ENCODE measurements around the gene ACBD4.

Gene ACBD4, protein sequence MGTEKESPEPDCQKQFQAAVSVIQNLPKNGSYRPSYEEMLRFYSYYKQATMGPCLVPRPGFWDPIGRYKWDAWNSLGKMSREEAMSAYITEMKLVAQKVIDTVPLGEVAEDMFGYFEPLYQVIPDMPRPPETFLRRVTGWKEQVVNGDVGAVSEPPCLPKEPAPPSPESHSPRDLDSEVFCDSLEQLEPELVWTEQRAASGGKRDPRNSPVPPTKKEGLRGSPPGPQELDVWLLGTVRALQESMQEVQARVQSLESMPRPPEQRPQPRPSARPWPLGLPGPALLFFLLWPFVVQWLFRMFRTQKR

DNA sequence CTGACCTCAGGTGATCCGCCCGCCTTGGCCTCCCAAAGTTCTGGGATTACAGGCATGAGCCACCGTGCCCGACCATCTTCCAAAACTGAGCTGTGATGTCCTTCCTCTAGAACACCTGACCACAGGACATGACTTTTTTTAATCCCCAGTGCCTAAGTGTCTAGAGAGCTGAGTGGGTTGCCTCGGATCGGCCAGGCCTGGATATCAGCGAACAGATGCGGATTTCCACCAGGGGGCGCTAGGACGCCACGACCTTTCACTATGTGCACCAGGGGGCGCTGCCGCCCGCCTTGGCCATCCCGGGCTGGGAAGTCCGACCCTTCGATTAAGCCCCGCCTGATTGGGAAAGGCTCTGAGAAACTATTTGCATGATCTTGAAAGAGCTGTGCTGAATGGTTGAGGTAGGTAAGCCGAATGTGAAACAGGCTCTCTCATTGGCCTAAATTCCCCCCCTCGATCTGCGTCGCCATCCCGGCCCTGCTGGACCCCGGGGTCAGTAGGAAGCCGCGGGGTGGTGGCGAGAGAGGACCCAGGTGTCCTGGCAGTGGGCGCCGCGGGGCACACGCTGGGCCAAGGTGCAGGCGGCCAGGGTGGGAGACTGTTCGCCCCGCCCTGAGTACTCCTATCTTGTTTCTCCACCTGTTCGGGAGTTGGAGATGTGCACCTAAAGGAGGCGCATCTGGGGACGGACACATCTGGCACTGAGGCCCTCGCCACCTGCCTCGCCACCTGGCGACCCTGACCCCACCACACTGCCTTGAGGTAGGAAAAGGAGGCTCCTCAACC, at the start of gene ACBD4:
Gene ACBD4 (plus strand): TSS at position 496 of the 786 bp plus-strand sequence. CDS start 458 bp downstream, outside the sequence.
- peak; percentile 94 to 95 for DNase-seq

DNA sequence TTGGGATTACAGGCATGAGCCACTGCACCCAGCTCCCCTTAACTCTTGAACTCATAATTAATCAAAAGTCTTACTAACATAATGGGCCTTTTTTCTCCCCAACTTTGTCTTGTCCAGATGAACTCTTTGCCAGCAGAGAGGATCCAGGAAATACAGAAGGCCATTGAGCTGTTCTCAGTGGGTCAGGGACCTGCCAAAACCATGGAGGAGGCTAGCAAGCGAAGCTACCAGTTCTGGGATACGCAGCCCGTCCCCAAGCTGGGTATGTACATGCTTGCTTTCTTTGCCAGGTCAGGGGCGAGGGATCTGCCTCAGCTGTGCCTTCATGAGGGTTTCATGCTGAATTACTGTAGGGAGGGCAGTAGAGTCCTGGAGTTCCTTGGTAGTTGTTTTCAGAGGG, 49.1 kb upstream of the ACBD4 start:
- no peak for DNase-seq

DNA sequence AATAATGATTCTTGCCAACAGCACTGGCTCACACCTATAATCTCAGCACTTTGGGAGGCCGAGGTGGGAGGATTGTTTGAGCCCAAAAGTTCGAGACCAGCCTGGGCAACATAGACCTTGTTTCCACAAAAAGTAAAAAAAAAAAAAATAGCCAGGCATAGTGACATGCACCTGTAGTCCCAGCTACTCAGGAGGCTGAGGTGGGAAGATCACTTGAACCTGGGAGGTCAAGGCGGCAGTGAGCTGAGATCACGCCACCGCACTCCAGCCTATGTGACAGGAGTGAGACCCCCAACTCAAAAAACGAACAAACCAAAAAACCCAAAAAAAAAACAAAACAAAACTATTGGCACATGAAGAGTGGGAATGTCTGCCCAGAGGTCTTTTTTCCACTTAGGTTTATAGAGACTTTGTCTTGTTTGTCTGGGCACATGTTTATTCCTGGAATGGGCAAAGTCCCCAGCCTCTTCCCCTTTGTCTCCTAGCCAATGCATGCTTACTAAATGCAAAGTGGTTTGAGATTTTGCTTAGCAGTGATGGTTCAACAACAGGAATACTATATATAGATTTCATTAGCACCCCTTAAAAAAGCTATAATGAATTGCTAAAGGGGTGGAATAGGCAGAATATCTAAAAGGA, 48.5 kb upstream of the ACBD4 start:
- no peak for DNase-seq

DNA sequence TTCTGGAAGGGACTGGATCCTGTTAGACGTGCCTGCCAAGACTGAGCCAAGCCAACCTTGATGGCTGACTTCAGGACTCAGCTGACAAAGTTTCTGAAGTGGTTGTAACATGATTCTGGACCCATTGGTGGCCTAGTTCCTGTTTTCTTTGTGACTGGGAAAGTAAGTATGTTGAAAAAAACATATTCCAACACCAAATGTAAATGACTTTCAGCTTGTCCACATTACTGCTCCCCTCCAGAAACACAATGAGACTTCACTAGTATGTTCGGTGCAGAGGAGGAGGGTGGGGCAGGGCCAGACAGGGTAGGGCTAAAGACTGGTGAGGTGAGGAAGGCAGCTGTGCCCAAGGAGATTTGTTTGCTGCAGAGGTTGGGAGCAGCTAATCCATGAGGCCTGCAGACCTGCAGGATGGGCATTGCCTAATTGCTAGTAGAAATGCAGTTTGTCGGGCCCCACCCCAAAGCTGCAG, 47.9 kb upstream of the ACBD4 start:
- no peak for DNase-seq

DNA sequence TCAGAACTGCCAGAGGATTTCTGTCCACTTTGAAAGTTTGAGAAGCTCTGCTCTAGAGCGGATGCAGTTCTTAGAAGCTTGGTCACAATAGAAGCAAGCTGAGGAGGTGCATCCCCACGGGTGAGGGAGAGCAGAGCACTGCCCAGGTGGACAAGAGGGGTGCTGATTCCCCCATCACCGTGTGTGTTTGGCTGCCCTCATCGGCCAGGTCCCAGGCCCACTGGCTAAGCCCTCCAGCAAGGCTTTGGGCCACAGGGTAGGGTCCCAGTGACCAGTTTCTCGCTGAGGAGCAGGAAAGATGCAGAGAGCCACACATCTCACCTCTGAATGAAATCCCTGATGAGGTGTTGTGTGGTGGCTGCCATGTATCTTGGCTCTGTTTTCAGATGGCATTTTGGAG, 47.5 kb upstream of the ACBD4 start:
- DNase-seq = no peak

DNA sequence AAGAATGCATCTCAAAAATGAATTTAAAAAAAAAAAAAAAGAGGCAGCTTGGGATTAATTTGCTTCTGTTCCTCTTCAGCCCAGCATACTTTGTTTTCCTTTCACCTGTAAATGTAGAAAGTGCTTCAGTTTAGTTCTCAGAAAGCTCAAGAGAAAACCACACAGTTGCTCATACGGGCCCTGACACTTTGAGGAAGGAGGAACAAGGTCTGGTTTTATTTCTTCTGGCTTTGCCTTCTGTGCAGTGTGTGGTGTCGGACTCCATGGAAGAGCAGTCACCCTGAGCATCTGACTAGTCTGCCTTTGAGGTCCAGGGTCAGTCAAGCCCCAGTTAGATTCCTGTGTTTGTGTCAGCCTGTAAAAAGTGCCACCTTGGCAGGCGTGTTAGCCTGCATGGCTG, 46.7 kb upstream of the ACBD4 start:
- no peak for DNase-seq

DNA sequence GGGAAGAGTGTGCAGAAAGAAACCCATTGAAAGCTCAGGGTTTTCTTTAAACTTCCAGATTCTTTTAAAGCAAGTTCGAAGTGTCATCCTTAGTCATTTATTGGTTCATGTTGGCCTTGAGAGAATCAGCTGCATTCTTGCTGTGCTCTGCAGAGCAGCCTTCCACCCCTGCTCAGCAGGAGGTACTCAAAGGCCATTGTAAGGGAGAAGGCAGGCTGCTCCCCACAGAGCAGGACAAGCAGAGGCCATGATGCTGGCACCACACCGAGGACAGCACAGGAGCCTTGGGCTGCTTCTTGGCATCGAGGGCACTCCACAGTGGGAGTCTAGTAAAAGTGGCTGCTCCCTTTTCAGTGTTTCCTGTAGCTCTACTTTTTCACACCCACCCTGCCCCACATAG, 44.8 kb upstream of the ACBD4 start:
- no peak for DNase-seq

DNA sequence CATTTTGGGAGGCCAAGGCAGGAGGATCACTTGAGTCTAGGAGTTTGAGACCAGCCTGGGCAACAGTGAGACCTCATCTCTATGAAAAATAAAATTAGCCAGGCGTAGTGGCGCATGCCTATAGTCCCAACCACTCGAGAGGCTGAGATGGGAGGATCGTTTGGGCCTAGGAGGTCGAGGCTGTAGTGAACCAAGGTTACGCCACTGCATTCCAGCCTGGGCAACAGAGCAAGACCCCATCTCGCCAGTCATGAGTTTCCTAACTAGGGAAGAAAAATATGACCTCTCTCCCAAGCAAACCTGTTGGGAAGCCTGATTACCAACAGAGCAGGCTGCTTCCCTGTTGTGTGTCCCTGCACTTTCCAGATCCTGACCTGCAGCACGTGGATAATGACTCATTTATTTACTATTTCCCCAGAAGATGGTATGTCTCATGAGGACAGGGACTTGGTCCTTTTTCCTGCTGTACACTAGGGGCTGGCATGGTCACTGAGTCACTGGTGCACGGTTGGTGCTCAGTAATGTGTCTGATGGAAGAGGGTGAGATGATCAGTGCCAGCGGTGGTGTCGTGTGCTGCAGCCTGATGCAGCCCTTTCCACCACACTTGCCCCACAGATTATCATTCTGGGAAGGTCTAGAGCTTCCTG, 43.6 kb upstream of the ACBD4 start:
- no peak for DNase-seq

DNA sequence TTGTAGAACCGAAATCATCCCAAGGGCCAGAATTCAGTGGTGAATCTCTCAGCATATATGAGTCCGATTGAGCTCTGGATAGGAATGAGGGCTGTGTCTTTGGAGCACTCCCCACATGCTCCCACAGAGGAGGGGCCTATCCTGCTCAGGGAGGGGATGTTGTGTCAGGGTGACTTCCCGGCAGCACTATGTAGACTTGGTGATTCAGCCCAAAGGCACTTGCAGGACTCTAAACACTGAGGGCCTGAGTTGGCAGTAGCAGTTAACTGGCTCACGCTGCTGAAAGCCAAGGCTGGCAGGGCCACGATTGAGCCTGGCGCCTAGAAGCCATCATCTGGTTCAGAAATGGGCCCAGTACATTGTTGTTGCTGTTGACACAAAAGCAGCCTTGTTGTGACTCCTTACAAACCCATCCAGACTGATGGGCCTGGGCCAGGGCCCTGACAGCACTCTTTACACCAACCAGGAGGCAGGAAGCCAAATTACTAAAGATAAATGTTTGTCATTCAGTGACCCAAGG, 42.5 kb upstream of the ACBD4 start:
- DNase-seq = no peak

DNA sequence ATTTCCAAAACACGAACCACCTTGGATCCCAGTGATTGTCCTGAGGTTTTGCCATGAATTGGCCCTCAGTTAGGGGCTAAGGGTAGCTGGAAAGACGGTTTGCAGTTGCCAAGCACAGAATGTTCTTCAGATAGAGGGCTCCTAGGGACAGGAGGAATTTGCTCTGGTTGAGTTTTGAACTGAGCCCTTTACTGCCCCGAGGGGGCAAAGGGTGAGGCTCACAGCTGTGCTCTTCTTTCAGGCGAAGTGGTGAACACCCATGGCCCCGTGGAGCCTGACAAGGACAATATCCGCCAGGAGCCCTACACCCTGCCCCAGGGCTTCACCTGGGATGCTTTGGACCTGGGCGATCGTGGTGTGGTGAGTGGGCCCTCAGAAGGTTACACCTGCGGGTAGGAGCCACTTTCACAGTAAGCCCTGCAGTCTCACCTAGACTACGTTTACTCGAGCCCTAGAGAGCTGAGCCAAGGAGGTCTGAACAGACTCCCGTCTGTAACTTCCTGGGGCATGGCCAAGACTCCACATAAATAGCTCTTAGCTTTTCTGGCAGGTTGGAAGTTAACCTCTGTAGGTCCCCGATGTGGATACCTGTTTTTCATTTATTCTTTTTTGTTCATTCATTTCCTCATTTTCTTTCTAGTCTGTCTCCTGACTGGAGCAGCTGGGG, 41.9 kb upstream of the ACBD4 start:
- DNase-seq = no peak

DNA sequence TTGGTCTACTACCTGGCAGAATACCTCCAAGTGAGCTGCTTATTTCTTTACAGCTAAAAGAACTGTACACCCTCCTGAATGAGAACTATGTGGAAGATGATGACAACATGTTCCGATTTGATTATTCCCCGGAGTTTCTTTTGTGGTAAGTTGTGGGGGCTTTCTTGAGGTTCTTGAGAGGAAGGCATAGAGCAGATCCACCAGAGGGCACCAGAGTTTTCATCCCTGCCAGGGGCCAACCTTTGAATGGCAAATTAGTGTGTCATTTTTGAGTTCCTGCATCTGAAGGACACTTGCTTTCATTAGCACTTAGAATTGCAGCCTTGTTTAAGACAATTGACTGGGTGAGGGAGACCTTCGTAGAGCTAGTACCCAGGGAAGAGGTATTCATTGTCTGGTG, 39.3 kb upstream of the ACBD4 start:
- DNase-seq = no peak

DNA sequence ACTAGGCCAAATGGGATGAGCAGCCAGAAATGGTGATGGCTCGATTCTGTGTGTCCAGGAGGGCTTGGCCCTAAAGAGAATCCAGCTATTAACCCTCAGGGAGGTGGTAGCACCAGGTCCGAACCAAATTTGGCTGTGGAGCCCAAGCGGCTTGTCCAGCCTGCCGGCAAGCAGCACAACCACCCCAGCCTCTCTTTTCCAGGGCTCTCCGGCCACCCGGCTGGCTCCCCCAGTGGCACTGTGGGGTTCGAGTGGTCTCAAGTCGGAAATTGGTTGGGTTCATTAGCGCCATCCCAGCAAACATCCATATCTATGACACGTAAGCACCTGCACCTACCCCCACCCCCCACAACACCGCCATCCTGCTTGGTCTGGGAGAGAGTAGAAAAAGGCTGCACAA, 38.6 kb upstream of the ACBD4 start:
- DNase-seq = no peak

DNA sequence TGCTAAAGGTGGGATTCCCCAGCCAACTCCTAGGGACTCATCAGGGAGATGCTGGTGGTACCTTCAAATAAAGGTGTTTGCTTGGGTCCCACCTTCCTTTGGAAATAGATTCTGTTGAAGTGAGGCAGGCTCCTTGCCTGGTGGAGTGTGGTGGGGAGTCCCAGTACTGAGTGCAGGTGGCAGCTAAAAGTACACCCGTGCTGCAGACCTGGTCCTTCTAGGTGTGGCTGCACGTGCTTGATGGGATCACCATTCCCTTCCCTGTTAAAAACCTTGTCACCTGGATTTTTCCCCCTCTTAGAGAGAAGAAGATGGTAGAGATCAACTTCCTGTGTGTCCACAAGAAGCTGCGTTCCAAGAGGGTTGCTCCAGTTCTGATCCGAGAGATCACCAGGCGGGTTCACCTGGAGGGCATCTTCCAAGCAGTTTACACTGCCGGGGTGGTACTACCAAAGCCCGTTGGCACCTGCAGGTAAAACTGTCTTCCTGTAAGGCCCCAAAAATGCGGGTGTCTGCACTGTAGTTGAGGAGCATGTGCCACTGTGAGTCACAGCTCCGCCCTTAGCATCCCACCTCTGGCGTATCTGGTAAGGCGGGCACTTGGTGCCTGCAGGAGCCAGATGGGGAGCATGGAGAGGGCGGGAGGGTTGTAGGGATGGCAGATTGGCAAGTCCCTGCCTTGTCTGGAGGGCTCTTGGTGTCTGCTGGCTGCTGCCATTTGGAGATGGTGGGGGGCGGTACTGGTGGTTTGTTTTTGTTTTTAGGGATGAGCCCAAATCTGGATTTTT, 37.2 kb upstream of the ACBD4 start:
- DNase-seq = no peak

DNA sequence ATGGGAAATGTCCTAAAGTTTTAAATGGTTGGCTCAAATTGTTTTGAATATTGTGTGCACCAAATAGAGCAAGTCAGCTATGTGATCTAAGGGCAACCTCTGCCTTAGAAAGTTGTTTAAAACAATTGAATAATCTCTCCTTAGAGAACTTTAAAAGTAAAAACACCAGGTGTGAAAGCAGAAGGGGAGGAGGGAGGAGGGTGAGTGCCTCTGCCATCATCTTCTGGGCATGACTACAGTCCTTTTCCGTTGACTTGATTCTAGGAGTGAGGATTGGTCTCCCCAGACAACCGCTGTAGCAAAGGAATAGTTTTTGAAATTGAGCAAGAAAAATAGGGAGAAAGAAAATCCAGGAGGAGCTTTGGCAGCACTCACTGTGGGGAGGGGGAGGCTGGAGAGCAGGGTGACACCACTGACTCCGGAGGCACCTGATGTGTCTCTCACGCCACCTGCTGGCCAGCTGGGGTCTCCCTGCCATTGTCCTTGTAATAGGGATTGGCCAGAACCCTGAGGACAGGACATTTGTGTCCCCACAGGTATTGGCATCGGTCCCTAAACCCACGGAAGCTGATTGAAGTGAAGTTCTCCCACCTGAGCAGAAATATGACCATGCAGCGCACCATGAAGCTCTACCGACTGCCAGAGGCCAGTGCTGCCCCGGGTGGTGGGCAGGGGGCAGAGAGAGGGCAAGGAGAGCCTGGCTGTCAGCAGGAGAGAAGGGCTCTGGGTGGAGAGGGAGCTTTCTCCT, 36.4 kb upstream of the ACBD4 start:
- peak; percentile 70 to 71 for DNase-seq

DNA sequence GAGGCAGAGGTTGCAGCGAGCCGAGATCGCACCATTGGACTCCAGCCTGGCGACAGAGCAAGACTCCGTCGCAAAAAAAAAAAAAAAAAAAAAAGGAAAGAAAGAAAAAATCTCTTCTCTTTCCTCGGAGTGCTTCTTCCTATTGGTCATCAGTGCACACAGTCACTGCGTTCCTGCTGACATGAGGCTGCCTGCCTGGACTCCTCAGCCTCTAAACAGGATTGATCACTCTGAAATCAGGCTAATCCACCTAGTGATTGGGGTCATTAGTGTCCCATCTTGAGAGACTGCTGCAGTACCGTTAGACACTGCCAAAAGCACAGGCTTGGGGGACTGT, 34.0 kb upstream of the ACBD4 start:
- no peak for DNase-seq

DNA sequence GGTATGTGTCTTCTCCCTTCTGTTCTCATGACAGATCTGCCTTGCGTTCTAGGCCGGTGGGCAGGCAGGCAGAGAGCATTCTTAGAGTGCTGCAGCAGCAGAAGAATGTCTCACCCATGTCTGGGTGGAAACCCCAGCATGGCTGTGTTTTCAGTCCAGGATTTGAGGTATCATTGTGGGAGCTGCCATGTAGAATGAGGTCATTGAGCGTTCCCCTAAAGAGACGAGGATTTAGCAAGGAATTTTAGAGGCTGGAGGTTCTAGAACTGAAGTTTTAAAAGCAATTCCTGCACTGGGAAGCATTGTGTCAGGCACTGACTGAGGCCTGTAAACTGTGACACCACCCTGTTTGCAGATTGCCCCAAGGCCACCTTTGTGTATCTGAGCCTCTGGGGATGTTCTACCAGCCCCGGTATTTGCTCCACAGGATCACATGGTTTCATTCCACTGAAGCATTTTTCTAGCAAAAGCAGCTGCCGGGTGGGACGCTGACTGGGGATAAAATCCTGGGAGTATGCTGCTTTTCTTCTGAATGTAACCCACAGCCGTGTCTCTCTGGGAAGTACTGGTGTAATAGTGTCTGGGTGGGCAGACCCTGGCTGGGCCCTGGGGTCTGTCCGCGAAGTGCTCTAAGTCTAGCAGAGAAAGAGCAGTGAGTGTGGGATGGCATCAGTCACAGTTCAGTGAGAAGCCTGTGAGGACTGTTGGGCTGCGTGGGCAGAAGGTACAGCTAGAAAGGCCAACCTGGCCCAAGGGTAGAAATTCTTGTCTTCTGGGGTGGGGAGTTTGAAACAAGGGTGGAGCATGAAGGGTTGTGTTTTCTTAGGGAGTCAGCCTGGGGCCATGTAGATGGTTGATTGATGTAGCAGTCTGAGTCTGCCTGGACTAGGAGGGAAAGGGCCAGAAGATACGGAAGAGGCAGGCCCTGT, 33.3 kb upstream of the ACBD4 start:
- no peak for DNase-seq

DNA sequence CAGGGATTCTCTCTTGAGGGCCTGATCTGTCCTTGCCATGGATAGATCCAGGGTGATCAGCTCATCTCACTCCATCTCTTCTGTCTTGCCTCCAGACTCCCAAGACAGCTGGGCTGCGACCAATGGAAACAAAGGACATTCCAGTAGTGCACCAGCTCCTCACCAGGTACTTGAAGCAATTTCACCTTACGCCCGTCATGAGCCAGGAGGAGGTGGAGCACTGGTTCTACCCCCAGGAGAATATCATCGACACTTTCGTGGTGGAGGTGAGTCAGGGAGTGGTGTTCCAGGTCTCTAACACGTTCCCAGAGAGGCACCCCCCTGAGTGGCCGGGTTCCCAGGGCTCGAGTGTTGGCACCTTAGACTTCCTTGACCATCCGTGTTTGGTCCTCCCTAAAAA, 32.6 kb upstream of the ACBD4 start:
- DNase-seq = no peak

DNA sequence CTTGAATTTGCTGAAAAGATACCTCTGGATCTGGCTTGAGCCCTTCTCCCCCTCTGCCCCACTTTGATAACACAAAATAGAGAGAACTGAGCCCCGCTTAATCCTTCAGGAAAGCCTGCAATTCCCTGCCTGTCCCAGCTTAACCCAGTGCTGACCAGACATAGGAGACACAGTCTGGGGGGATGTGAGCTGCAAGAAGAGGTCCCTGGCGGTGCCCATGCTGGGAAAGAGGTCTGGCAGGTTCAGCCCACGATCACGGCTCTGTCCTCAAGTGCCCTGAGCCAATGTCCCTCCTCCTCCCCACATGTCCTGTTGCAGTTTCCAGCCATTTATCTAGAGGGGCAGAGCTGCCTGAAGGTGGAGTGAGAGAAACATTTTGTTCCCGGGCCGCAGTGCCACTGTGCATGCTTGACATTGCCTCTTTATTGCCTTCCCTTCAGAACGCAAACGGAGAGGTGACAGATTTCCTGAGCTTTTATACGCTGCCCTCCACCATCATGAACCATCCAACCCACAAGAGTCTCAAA, 32.2 kb upstream of the ACBD4 start:
- no peak for DNase-seq

DNA sequence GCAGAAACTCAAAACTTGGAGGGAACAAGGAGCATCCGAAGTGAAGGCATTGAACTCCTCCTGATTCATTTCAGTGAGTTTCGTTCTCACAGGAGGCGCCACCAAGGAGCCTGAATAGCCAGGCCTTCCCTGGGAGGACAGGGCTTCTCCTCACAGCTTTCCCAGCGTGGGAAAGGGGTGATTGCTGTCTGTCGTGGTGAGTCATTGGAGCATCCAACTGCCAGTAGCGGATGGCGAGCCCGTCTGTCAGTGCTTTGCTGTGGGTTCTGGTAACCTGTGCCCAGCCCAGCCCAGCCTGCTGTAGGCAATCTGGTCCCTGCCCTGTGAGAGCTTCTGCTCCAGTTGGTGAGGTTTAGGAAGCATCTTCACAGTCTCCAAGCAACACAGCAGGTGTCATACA, 31.5 kb upstream of the ACBD4 start:
- DNase-seq = no peak

DNA sequence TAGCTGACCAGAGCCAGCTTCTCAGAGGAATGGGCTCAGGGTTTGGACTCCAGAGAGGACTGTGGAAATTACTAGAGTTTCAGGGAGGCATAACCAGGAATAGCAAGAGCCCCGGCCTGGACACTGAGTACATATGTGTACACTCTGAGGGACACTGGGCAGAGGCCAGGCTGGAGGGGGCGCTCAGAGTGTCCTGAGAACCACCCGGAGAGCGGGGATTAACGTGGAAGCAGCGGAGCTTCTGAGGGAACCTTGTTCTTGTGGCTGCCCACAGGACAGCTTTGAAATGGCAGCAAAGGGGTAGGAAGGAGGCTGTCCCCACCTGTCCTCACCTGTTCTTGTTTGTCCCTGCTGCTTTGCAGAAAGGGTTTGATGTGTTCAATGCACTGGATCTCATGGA, 31.0 kb upstream of the ACBD4 start:
- no peak for DNase-seq
